ENCODE results near the gene SIGMAR1. TPM values are rescaled to one million over a fixed set of nuclear protein-coding genes. Genes with fewer than 3 reads are reported as not detected.
A peak's percentile ranks its signal among the peaks of the same experiment; 100 is the strongest.

SIGMAR1 gene
- total RNA-seq, 1 donor from 2014 or later = 48.3 TPM

GRCh38 chr9:34633166-34633565 is 4.4 kb downstream of the SIGMAR1 start:
- no peak for DNase-seq (ENCODE audit: low spot score)

DNA sequence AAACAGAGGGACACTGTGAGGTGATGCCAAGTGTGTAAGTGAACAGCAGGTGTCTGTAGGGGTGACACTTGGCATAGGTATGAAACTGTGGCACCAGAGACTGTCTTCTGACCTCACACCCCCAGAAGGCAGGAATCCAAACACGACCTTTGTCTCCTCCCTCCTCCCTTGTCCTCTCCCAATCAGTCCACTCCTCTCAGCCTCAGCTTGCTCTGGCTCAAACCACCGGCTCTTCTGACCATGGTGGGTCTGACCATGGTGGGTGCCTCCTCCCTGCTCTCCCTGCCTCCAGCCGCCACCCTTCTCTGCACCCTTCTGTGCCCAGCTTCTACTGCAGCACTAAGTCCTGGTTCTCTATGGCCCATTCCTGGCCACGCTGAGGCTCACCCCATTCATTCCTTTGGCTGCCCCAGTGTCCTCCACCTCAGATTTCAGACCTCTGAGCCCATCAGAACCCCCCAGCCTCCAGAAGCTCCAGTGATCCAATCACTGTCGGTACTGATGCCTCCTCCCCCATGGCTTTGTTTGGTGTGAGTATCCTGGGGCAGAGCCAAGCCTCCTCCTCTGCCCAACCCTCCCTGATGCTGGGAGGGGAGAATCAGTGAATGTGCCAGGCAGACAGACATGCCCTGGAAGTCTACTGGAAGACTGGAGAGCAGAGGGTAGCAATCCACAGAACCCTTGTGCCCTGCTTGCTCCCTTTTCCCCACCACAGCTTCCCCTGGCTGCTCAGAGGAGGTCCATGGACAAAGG is 7.0 kb downstream of the SIGMAR1 start:
- DNase-seq (ENCODE audit: low spot score) = no peak

- DNase-seq (ENCODE audit: low spot score) = no peak
Measured at GRCh38 chr9:34629491-34629808, 8.1 kb downstream of the SIGMAR1 start.

DNA sequence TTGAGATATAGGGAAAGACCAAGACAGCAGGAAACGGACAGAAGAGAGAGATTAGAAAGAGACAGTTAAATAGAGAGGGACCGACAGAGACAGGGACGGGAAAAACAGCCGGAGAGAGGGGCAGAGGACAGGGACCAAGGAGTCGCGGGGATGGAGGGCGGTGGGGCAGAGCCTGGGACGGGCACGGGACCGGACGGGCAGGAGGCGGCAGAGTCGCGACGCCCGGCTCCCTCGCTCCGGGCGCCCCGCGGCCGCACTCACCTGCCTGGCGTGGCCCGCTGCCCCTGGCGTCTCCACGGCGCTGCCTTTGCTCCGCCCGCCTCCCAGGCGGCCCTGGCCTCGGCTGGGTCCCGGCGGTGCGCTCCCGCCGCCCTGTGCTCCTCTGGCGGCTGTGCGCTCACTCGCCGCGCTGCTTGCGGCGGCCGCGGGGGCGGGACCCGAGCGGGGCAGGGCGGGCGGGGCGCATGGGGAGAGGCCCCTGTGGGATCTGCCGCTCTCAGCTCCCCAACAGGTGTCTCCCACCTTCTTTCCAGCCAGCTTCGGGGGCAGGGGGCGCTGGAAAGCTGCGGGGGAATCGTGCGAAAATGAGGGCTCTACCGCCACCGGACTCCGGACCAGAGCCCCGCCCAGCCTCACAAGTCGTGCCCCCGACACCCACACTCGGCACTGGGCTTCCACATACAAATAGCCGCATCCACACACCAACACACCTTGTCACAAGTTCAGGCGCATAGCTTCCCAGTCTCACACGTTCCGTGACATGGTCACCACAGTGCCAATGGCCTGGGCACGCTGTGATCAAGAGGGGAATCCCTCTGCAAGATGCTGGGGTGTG is 8.7 kb downstream of the SIGMAR1 start, which contains the start of gene ARID3C:
Gene ARID3C (minus strand): TSS at position 411 of the 835 bp plus-strand sequence. CDS start 1,052 bp downstream, outside the sequence.
- DNase-seq (ENCODE audit: low spot score) = no peak

GRCh38 chr9:34627716-34628655 is 9.6 kb downstream of the SIGMAR1 start:
- no peak for DNase-seq (ENCODE audit: low spot score)

GRCh38 chr9:34625186-34625486 is 12.5 kb downstream of the SIGMAR1 start:
- DNase-seq (ENCODE audit: low spot score) = no peak

GRCh38 chr9:34624475-34625185 is 13.0 kb downstream of the SIGMAR1 start:
- DNase-seq (ENCODE audit: low spot score) = no peak

- no peak for DNase-seq (ENCODE audit: low spot score)
Measured at GRCh38 chr9:34623374-34624235, 14.0 kb downstream of the SIGMAR1 start.

DNA sequence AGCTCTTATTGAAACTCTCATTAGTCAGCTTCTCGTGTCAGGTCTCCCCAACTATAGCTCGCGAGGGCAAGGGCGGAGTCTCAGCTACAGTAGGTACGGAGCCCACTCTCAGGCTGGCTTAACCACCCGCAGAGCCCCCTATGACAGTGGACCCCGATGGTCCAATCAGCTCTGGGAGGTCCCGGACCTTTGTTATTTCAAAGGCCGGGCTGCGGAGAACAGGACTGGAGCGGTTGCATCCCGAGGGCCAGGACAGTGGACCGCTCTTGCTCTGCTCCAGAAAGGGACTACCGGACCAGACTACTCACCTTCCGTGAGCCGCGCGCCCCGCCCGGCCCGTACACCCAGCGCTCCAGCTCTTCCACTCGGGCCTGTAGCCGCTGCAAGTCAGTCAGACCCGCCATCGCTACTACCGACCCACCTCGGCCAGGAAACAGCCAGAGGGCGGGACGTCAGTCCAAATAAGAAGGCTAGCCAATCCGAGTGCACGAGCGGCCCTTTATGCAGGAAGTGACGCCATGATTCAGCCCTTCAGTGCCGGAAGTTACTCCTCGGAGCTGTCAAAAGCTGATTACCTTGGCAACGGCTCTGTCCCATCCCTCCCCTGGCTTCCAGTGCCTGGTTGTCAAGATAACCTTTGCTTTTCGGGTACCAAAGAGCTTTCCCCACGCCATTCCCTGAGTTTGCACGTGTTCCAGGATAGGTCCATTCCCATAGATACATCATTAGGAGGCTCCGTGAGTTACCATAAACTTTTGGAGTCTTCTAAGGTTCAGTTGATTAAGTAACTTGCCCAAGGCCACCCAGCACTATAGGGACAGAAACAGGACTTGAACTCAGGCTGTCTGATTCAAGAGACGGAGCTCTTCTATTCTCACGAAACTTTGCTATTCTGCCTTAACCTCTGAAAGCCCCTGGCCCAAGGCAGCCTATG is 17.3 kb downstream of the SIGMAR1 start, which contains the start of gene DCTN3:
Gene DCTN3 (minus strand): TSS at position 435 of the 934 bp plus-strand sequence. CDS start 31 bp downstream, at position 404.
- DNase-seq (ENCODE audit: low spot score) = peak; percentile 95

DNA sequence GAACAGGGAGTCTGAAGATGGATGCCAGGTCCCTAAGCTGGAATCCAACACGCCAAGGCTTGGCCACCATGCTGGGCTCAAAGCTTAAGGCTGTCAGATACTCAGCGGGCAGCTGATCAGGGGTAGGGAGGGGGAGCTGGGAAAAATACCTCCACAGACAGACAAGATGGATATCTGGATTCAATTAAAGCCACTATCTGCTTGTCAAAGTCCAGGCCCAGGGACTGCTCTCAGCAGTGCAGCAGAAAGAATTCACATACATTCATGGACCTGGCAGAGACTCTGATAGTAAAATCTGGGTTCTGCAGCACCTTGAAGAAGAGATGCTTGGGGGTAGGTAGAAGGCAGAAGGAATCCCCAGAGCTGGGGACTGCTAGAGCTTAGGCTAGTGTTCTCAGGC is 22.5 kb downstream of the SIGMAR1 start:
- DNase-seq (ENCODE audit: low spot score) = no peak

GRCh38 chr9:34612788-34613390 is 24.7 kb downstream of the SIGMAR1 start:
- no peak for DNase-seq (ENCODE audit: low spot score)

DNA sequence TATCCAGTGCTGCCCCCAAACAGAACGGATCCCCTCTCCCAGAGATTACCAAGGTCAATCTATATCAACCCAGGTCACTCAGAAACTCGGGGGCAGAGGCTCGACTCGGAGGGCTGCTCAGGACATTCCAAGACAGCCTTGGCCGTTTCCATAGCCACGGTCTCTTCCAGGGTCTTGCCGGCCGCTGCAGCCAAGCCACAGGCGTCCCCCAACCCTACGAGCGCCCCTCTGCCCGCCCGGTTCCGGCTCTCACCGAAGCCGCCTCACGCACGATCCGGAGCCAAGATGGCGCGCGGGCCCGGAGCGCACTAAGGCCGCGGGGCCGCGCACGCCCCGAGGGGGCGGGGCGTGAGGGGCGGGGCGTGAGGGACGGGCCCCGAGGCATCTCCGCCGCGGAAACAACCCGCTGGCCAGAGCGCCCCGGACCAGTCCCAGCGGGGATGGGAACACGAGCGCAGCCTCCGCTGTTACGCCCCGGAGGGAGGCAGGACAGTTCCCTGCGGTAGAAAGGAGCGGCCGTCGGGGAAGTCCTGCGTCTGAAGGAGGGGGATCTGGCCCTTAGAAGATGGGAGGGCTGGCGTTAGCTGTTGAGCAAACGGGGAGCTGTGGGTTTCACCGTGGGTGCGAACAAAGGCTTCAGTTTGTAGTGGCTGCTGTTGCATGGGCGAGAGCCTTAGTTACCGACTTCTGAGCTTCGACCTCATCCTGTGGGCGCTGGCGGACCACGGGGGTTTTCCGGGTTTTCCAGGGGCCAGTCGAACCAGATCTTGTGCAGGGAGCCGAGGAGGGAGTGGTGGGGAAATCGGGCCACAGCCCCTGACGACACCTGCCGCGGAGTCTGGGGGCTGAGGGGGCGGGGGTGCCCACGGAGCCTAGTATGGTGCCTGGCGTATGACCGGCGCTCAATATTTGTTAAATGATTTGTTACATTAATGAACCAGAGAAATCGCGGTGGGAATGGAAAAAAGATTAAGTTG is 25.5 kb downstream of the SIGMAR1 start, which contains the start of gene RPP25L:
Gene RPP25L (minus strand): TSS at position 287 of the 977 bp plus-strand sequence. CDS start 801 bp downstream, outside the sequence.
- DNase-seq (ENCODE audit: low spot score) = no peak

DNA sequence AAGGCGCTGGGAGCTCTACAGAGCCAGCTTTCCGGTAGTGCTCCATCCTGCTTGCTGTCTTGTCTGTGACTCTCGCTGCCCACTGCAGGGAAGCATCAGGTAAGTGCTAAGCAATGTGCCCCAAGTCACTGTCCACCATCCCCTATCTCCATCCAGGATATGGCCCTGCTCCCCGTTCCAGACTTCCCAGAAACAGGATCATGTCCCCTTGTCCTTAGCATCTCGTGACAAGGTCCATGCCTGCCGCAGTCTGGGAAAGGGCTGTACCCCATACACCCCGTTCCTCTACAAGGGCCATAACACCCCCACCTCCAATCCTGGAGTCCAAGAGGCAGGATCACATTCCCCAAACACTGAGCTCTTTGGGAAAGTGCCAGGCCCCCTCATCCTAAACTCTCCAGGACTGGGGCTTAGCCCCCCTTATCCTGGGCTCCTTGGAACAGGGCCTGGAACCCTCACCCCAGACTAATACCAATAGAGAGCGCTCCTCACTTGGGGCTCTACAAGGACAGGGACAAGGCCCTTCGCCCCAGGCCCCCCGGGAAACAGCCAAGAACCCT is 26.3 kb downstream of the SIGMAR1 start:
- no peak for DNase-seq (ENCODE audit: low spot score)

DNA sequence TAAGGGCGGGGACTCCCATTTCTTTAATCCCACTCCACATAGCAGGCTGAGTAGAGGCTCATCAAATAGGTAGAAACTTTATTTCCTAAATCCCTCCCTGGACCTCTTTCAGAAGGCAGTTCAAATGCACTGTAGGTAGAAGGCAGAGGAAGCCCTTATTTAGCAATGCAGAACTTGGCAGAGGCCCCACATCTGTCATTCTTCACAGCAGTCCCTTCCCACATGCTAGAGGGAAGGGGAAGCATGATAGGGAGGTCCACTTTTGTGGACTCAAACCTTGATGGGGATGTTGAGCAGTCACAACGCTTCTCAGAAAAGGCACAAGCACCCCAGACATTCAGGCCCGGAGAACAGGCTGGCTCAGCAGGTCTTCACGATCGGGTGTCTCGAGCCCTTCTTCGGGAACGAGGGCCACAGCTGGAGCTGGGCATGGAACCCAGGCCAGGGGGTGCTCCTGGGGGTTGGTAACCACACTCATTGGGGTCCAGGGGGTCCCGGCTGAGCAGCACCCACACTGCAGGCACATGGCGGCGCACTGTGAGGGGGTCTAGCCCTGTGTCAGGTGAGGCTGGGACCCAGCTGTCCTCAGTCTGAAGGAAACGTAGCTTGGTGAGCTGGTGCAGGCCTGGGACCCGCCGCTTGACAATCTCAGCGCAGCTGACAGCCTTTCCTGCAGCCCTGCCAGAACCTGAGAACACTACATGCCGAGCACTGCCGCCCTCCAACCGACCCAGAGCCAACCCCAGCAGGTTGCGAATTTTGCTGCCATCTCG is 27.0 kb downstream of the SIGMAR1 start:
- no peak for DNase-seq (ENCODE audit: low spot score)

GRCh38 chr9:34607331-34607730 is 30.3 kb downstream of the SIGMAR1 start:
- no peak for DNase-seq (ENCODE audit: low spot score)

GRCh38 chr9:34606905-34607304 is 30.7 kb downstream of the SIGMAR1 start:
- no peak for DNase-seq (ENCODE audit: low spot score)

Measured in mesenteric fat pad (tissue), 1 donor.